SW 1271 (cell line): ENCODE measurements around the gene ZNF658.
"Not testable (repeated sequence)": the region's sequence is repeated elsewhere in the genome, so short reads cannot be mapped to it uniquely, and the experiment has no call there.

ENCODE experiments used
- DNase-seq, 2 experiments: peaks; one replicate each; lab custom pipeline; 2025; lab: John Stamatoyannopoulos, UW

ZNF658 gene

DNA sequence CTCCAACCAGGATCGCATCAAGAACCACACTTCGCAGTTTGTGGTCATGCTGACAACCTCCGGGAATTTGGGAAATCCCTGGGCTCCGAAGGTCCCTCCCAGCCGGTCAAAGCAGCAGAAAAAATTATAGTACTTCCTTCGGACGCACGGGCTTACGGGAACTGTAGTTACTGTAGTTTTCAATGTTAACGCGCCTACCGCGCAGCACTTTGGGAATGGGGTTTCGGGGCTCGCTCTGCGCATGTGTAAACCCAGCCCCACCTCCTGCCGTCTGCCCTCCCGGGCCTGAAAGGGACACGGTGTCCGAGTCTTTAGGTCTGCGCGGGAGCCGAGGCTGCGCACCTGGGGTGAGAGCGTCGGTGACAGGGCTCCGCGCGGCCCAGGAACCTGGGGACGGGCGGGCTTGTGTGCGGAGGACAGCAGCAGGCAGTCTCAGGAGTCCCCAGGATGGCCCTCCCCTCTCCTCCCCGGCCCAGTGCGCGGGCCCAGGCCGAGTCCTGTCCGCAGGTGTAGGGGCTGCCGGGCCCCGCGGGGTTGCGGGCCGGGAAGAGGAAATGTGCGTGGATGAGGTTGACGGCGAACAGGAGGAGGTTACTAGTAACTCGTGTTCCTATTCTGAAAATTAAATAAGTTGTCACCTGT lies at the start of gene ZNF658:
TSS of gene ZNF658 (plus strand) at position 236 of the 642 bp plus-strand sequence. CDS start 2,837 bp downstream, outside the sequence.
- DNase-seq: not testable (repeated sequence)

DNA sequence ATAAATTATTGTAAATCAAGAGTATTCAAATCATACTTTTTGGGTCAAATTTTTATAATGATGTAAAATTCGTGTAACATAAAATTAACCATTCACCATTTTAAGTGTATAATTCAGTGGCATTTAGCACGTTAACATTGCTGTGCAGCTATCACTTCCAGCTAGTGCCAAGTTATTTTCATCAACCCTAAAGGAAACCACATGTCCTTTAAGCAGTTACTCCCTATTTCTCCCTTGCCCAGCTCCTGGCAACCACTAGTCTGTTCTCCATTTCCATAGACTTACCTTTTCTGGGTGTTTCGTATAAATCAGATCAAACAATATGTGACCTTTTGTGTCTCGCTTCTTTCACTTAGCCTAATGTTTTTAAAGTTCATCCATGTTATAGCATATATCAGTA lies 38.8 kb upstream of the ZNF658 start:
- not testable (repeated sequence) for DNase-seq

DNA sequence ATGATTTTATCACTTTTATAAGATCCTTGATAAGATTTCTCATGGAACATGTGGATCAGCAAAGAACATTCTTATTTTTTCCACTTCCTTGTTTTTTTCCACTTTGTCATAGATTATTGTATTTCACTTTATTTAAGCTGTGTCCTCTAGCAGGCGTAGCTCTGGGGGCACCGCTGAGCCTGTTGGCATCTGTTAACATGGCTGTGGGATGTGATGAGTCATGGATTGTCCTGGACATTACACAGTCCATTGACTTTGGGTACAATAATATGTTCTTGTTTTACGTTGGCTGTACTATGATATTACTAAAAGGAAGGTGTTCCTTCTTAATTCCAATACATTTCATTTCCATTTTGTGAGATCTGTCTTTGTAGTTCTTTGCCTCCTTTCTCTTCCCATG lies 31.9 kb upstream of the ZNF658 start:
- not testable (repeated sequence) for DNase-seq

DNA sequence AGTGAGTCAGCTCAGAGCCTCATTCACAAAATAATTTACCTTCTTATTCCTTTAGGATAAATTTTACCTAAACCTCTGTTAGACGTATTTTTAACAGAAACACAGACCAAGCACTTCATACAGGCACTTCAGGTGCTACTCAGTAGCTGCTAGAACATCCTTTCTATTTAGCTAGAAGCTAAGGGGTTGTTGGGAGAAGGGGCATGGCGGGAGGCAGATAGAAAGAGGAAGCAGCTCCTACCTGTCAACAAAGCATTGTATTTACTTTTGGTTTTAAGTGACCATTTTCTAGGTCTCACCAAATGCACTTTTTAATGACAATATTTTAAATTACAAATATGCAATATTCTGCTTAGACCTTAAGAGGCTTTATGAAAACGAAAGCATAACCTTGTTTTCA lies 19.9 kb upstream of the ZNF658 start:
- not testable (repeated sequence) for DNase-seq

DNA sequence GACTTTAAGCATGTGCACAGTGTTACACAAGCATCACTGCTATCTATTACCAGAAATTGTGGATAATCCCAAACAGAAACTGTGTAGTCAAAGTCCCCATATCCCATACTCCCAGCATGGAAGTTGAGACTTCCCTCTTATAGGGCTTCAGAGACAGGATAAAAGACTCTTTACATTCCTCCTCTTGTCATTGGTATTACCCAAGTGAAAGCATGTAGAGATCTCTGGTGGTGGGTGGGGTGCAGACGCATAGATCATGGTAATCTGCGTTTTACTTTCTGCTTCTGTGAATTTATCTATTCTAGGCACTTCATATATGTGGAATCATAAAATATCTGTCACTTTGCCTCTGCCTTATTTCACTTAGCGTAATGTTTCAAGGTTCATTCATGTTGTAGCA lies 18.7 kb upstream of the ZNF658 start:
- DNase-seq: not testable (repeated sequence)

DNA sequence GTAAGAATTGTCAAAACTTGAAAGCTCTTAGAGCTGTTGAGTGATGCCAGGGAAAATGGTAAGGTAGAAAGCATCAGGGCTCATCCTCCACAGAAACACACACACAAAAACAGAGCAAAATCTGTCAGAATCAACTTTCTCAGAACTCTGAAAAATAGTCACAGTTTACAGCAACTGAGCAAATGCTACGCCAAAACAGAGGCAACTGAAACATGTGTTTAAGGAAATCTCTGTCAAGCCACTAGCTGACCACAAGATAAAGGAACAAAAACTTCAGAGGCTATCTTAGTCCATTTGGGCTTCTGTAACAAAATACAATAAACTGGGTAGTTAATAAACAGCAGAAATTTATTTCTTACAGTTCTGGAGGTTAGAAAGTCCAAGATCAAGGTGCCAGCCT lies 10.2 kb upstream of the ZNF658 start:
- not testable (repeated sequence) for DNase-seq

DNA sequence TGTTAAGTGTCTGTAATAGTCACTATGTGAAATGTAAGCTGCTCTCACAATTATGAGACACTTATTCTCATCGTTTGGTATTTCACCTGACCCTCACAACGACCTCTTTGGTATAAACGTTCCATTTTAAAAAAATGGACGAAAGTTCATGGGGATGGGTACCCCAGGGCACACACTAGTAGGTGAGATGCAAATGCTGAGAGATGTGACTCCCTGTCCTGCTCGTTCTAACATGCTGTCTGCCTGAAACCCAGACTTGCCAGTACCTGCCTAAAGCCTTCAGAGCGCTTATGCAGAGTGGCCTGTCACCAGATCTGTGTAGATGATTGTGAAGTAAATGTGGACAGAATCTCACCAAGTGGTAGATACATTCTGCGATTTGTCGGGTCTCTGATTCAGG lies 616 bp downstream of the ZNF658 start:
- DNase-seq: not testable (repeated sequence)

DNA sequence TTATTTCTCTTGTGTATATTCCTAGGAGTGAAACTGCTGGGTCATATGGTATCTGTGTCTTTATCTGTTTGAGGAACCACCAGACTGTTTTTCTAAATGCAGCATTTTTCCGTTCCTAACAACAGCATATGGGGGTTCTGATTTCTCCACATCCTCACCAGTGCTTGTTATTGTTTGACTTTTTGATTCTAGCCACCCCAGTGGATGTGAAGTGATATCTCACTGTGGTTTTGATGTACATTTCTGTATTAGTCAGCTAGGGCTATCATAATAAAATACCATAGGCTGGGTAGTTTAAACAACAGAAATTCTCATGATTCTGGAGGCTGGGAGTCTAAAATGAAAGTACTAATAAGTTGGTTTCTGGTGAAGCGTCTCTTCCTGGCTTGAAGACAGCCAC lies 9.0 kb downstream of the ZNF658 start:
- not testable (repeated sequence) for DNase-seq

DNA sequence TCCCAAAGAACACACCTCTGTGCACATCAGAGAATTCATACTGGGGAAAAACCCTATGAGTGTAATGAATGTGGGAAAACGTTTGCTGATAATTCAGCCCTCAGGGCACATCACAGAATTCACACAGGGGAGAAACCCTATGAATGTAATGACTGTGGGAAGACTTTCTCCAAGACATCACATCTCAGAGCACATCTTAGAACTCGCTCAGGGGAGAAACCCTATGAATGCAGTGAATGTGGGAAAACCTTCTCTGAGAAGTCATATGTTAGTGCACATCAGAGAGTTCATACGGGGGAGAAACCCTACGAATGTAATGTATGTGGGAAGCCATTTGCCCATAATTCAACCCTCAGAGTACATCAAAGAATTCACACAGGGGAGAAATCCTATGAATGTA lies 19.5 kb downstream of the ZNF658 start:
- DNase-seq: not testable (repeated sequence)

DNA sequence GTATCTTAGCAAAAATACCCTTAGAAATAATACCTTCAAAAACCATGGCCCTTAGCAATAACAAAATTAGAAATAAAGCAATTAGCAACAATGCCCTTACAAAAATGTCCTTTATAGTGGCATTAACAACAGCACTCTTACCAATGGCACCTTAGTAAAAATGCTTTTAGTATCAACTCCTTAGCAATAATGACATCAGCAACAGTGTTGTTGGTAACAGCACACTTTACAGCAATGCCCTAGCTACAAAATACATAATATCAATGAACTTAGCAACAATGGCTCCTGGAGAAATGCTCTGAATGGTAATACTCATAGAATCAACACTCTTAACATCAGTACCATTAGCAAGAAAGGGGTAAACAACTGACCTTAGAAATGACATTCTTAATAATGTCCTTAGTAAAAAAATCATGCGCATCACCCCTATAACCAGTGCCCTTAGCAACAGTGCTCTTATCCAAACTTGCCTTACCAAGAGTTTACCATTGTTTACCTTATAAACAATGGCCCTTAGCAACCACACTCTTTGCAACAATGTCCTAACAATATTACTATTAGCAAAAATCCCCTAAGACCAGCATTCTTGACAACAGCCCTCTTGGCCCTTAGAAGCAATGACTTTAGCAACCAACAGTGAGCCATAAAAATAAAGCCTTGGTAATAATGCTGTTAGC lies 35.8 kb downstream of the ZNF658 start:
- DNase-seq: not testable (repeated sequence)

DNA sequence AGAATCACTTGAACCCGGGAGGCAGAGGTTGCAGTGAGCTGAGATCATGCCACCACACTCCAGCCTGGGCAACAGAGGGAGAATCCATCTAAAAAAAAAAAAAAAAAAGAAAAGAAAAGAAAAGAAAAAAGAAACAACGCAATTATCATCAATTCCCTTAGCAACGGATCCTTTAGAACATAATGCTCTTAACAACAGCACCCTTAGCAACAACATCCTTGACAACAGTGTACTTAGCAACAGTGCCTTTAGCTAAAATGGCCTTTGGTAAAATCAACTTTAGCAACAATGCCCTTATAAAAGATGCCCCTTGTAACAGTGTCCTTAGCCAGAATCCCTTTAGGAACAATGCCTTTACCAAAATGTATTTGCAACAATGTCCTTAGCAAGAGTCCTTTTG lies 37.1 kb downstream of the ZNF658 start:
- DNase-seq: not testable (repeated sequence)

DNA sequence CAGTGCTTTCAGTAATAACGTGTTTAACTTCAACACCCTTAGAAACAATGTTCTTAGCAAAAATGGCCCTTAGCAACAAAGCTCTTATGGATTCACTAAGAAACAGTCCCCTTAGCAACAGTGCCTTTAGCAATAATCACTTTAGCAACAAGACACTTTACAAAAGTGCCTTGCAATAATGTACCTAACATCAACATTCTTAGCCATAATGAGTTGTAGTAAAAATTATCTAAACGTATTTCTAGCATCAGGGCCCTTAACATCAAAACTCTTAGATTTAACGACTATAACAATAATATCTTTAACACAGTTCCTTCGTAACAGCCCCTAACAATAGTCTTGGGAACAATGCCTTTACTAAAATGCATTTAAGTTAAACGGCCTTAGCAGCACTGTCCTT lies 37.8 kb downstream of the ZNF658 start:
- DNase-seq: not testable (repeated sequence)

DNA sequence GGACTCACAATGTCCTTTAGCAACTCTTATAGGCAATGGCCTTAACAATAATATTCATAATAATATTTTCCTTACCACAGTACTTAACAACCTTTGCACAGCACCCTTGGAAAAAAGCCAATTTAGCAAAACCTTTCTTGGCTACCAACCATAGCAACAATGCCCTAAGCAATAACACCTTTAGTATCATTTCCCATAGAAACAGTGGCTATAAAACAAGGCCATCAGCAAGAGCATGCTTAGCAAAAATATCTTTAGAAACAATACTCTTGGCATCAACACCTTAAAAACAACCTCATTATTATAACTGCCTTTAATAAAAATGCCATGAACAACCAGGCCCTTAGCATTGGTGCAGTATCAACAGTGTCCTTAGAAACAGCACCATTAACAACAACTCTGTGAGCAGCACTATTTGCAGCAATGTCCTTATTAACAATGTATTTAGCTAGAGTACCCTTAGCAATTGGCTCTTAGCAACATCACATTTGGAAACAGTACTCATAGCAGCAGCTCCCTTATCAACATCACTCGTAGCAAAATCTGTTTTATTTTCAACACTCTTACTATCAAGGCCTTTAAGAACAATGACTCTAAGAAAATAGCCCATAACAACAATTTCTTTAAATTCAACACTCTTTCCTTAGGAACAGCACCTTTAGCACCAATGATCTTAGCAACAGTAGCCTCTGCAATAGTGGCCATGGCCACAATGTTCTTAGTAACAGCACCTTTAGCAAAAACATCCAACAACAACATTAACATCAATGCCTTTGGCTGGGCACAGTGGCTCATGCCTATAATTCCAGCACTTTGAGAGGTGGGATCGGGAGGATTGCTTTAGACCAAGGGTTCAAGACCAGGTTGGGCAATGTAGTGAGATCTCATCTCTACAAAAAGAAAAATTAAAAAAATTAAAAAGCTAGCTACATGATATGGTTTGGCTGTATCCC lies 39.6 kb downstream of the ZNF658 start:
- not testable (repeated sequence) for DNase-seq

DNA sequence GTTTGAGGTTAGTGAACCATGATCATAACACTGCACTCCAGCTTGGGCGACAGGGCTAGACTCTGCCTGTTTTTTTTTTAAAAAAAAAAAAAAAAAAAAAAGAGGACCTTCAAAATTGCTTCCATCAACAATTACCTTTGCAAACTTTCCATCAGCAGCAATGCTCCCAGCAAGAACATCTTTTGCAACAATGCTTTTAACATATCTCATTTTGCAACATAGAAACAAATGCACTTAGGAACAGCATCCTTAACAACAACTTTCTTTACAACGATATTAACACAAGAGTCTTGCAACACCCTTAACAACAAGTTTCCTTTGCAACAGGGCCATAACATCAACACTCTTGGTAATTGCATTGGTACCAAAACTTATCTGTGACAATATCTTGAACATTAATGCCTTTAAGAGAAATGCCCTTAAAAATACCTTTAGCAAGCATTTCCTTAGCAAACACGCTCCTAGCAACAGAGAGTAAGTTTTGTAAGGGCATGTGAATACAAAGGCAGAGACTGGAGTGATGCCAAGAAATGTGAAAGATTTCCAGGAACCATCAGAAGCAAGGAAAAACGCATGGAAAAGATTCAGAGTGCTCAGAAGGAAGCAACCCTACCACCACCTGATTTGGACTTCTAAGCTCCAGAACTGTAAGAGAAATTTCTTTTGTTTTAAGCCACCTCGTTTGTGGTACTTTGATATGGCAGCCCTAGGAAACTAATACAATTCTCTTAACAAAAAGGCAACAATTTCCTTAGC lies 42.1 kb downstream of the ZNF658 start:
- not testable (repeated sequence) for DNase-seq

DNA sequence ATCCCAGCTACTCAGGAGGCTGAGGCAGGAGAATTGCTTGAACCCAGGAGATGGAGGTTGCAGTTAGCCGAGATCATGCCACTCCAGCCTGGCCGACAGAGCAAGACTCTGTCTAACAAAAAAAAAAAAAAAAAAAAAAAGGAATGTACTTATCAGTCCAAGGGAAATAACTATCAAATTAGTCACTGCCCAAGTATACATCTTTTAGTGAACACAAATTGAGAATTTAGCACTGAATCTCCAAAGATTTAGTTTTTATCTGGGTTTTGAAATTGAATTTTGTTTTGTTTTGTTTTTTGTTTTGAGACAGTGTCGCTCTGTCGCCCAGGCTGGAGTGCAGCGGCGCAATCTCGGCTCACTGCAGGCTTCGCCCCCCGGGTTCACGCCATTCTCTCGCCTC lies 52.1 kb downstream of the ZNF658 start:
- not testable (repeated sequence) for DNase-seq
